Natural killer cell (primary cell): ENCODE data around the gene ICAM2. TPM values are rescaled to one million over a fixed set of nuclear protein-coding genes. Genes with fewer than 3 reads are reported as not detected.

Source experiments
- ATAC-seq, 3 donors: fragments of 150-1000 bp in 2 of 3; fragments of 200-7000 bp in 1 of 3; cut with Tn5 transposase; 1 replicate in 1 of 3; 2 replicates in 2 of 3; pipeline ENCODE4 v1.10.0; 2021; ENCODE audit warnings: mild to moderate bottlenecking in 2 of 3, moderate library complexity in 2 of 3
- DNase-seq, 2 donors: peaks; one replicate each; pipeline versions ENCODE4 v3.0.0 to v3.0.0-alpha.2; 2013 to 2021; ENCODE audit warnings: mixed read lengths in 1 of 2
- H3K27ac ChIP-seq: one replicate; pipeline ENCODE4 v1.5.1; 2013; ENCODE audit warnings: mild to moderate bottlenecking, low read length
- H3K27me3 ChIP-seq: one replicate; pipeline ENCODE4 v1.6.1; 2013; ENCODE audit warnings: low read length; ENCODE audit not compliant: control insufficient read depth, insufficient read depth
- H3K36me3 ChIP-seq: one replicate; pipeline ENCODE4 v1.6.1; 2013; ENCODE audit warnings: low read length; ENCODE audit not compliant: control insufficient read depth, insufficient read depth
- H3K4me1 ChIP-seq: one replicate; pipeline ENCODE4 v1.6.1; 2013; ENCODE audit warnings: low read length; ENCODE audit not compliant: control insufficient read depth, insufficient read depth
- H3K4me3 ChIP-seq: one replicate; pipeline ENCODE4 v1.5.1; 2013; ENCODE audit warnings: low read length
- H3K9me3 ChIP-seq: one replicate; pipeline ENCODE4 v1.6.1; 2013; ENCODE audit warnings: low read length; ENCODE audit not compliant: control insufficient read depth, insufficient read depth
- H3K27ac Mint-ChIP-seq, 2 donors: one replicate each; pipeline ENCODE4 v1.8.0; 2022; ENCODE audit warnings: mild to moderate bottlenecking in 2 of 2, mixed read lengths in 2 of 2, moderate library complexity in 1 of 2
- H3K27me3 Mint-ChIP-seq, 2 donors: one replicate each; pipeline ENCODE4 v1.8.0; 2022; ENCODE audit warnings: low read depth in 2 of 2, mixed read lengths in 2 of 2
- H3K36me3 Mint-ChIP-seq: one replicate; pipeline ENCODE4 v1.8.0; 2022; ENCODE audit warnings: mixed read lengths
- H3K4me1 Mint-ChIP-seq, 2 donors: one replicate each; pipeline ENCODE4 v1.8.0; 2022; ENCODE audit warnings: mixed read lengths in 2 of 2
- H3K4me3 Mint-ChIP-seq: one replicate; pipeline ENCODE4 v1.8.0; 2022; ENCODE audit warnings: mild to moderate bottlenecking, moderate library complexity, mixed read lengths
- H3K9me3 Mint-ChIP-seq, 2 donors: one replicate each; pipeline ENCODE4 v1.8.0; 2022; ENCODE audit warnings: mixed read lengths in 2 of 2
- CTCF ChIP-seq: fragments of 200-600 bp; IDR thresholded peaks from one replicate; pipeline ENCODE4 v1.8.0; 2022; ENCODE audit warnings: antibody characterized with exemption
- WGBS: methylation state at CpG from one replicate; pipeline ENCODE4 v1.1.7; 2013; ENCODE audit warnings: missing lambda C conversion rate; ENCODE audit not compliant: insufficient coverage; 5-methylcytosine and 5-hydroxymethylcytosine counted together
- intact Hi-C: fragments of 100-400 bp; cut with micrococcal nuclease; formaldehyde crosslinking; loops from one replicate; pipeline ENCODE4 v1.14.2; 2022
- total RNA-seq, 4 donors: library from RNA; stranded (reverse); fragments of 120-200 nt in 1 of 4; gene quantifications; one replicate each; pipeline versions ENCODE4 v1.2.3 to v1.2.4, GENCODE V29; 2013 to 2022

The ICAM2 gene
- total RNA-seq, 3 donors from 2014 or later (not counting 1 experiment from before 2014, with no cell fraction given) = 73.2 to 91.0 (median 78.0) TPM

- H3K27ac Mint-ChIP-seq = peak overlapping the region; percentile 78 to 97
- Histone ChIP-seq H3K27ac (peak overlapping the region; percentile 24), H3K4me3 (no peak overlapping the region), H3K27me3 (no peaks in the 10 kb centered on the region), H3K36me3 (peaks cover 54% of the 10 kb centered on the region), H3K4me1 (peaks cover 78% of the 10 kb centered on the region), H3K9me3 (no peaks in the 10 kb centered on the region)
- 14% methylated on average over 5 of the region's 5 CpGs for WGBS
- DNase-seq (no peak), ATAC-seq (peak in 1 of 3 donors; percentile 48)
- intact Hi-C loops = no loop called here
- H3K36me3 Mint-ChIP-seq = no peaks in the 10 kb centered on the region
- peaks cover 0 to 3% of the 10 kb centered on the region in 2 donors for H3K9me3 Mint-ChIP-seq
- H3K4me3 Mint-ChIP-seq = peak overlapping the region; percentile 76
- H3K27me3 Mint-ChIP-seq = no peaks in the 10 kb centered on the region
- H3K4me1 Mint-ChIP-seq = peaks cover 57 to 76% of the 10 kb centered on the region in 2 donors
- TF ChIP-seq CTCF = no peak
Observed at GRCh38 chr17:64060331-64060730, 39.9 kb upstream of the ICAM2 start.

DNA sequence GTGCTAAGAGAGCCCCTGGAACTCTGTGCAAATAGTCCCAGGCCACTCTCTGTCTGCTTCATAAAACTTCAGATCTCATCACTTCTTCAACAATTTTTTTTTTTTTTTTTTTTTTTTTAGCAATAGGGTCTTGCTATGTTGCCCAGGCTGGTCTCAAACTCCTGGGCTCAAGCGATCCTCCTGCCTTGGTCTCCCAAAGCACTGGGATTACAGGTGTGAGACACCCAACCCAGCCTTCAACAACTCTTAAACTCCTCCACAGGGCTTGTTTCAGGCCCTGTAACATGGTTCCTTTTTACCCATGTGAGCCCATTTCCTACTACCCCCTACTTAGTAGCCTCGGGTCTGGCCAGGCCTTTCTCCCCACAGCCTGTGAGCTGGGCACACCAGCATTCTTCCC is 39.3 kb upstream of the ICAM2 start:
- intact Hi-C loops = no loop called here
- no peaks in the 10 kb centered on the region for H3K36me3 Mint-ChIP-seq
- ATAC-seq = no peak
- peaks cover 57% of the 10 kb centered on the region for H3K36me3 ChIP-seq
- no peaks in the 10 kb centered on the region for H3K9me3 ChIP-seq
- no peaks in the 10 kb centered on the region for H3K27me3 Mint-ChIP-seq
- TF ChIP-seq CTCF = no peak
- H3K9me3 Mint-ChIP-seq = peaks cover 0 to 3% of the 10 kb centered on the region in 2 donors
- no peaks in the 10 kb centered on the region for H3K27me3 ChIP-seq
- peaks cover 72% of the 10 kb centered on the region for H3K4me1 ChIP-seq
- H3K27ac Mint-ChIP-seq = peak overlapping the region; percentile 78 to 97
- no peak overlapping the region for H3K4me3 ChIP-seq
- H3K4me1 Mint-ChIP-seq = peaks cover 57 to 71% of the 10 kb centered on the region in 2 donors
- peak overlapping the region; percentile 76 for H3K4me3 Mint-ChIP-seq
- DNase-seq = no peak
- WGBS = 91% methylated on average over 2 of the region's 2 CpGs
- H3K27ac ChIP-seq = peak overlapping the region; percentile 28

GRCh38 chr17:64058621-64059020 is 38.2 kb upstream of the ICAM2 start:
- peaks cover 61% of the 10 kb centered on the region for H3K4me1 ChIP-seq
- peaks cover 48 to 59% of the 10 kb centered on the region in 2 donors for H3K4me1 Mint-ChIP-seq
- intact Hi-C loops = no loop called here
- H3K27me3 Mint-ChIP-seq = no peaks in the 10 kb centered on the region
- no peaks in the 10 kb centered on the region for H3K9me3 ChIP-seq
- H3K36me3 Mint-ChIP-seq = peaks cover 2% of the 10 kb centered on the region
- TF ChIP-seq CTCF = no peak
- no peak overlapping the region for H3K4me3 Mint-ChIP-seq
- WGBS = 65% methylated on average over 5 of the region's 5 CpGs
- ATAC-seq (no peak), DNase-seq (no peak)
- peaks cover 0 to 3% of the 10 kb centered on the region in 2 donors for H3K9me3 Mint-ChIP-seq
- H3K36me3 ChIP-seq = peaks cover 59% of the 10 kb centered on the region
- H3K27ac Mint-ChIP-seq = peak overlapping the region; percentile 78 to 97
- H3K27me3 ChIP-seq = no peaks in the 10 kb centered on the region
- H3K4me3 ChIP-seq = no peak overlapping the region
- no peak overlapping the region for H3K27ac ChIP-seq

DNA sequence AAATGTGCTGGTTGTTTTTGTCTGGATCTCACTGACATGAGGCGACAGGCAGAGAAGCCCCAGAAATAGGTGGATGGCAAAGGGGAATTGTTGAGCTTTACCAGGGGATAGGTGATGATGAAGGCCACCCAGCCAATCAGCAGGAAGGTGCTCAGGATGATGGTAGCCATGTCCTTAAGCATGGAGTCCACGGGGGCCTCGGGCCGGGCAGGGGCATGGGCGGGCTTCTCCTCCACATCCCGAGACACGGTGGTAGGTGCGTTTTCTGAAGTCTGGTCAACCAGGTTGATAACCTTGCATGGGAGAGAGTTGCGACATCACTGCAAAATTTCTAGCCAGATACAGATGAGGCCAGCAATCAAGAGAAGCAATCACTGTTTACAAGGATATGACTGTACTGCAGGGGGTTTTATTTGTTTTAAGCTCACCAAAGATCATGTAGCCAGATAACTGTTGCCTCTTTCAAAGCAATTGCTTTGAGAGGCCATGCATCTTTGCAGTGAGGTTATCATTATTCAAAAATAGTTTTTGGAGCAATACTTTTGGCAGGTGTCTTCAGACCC is 37.3 kb upstream of the ICAM2 start:
- H3K4me3 ChIP-seq = no peak overlapping the region
- no peaks in the 10 kb centered on the region for H3K27me3 ChIP-seq
- TF ChIP-seq CTCF = no peak
- intact Hi-C loops = no loop called here
- Mint-ChIP-seq H3K9me3 (peaks cover 0 to 3% of the 10 kb centered on the region in 2 donors), H3K4me3 (no peak overlapping the region), H3K27me3 (no peaks in the 10 kb centered on the region), H3K36me3 (peaks cover 9% of the 10 kb centered on the region), H3K4me1 (peaks cover 45 to 51% of the 10 kb centered on the region in 2 donors), H3K27ac (peak overlapping the region in 1 of 2 donors; percentile 53)
- no peaks in the 10 kb centered on the region for H3K9me3 ChIP-seq
- peaks cover 67% of the 10 kb centered on the region for H3K36me3 ChIP-seq
- 99% methylated on average over 9 of the region's 9 CpGs for WGBS
- peaks cover 53% of the 10 kb centered on the region for H3K4me1 ChIP-seq
- H3K27ac ChIP-seq = no peak overlapping the region
- no peak for DNase-seq
- ATAC-seq = no peak
